Measurements from ENCODE around the gene YPEL2. TPM values are rescaled to one million over a fixed set of nuclear protein-coding genes. Genes with fewer than 3 reads are reported as not detected.

YPEL2 gene
- total and polyA plus RNA-seq, 2 of the 13 experiments (the other 11 are each of a cell fraction or from before 2014, with no cell fraction given), result 8.5 to 21.1 TPM

GRCh38 chr17:59329176-59330052, 2.0 kb upstream of the YPEL2 start (continued):
- TF ChIP-seq SNAPC2 (CRISPR knock-in tag; IDR thresholded peaks at IDR 0.05) (no peak), MED1 (CRISPR knock-in tag; IDR thresholded peaks at IDR 0.05) (peak; percentile 72), XRCC5 (optimal IDR thresholded peaks at IDR 0.05; ENCODE audit: low read length) (peak; percentile 81), CTCF (CRISPR knock-in tag; IDR thresholded peaks at IDR 0.05) (peak; percentile 94), ZNF44 (CRISPR knock-in tag; IDR thresholded peaks at IDR 0.05) (peak; percentile 44; the same call in 1 of the 2 replicates), CBX1 (IDR thresholded peaks at IDR 0.05; ENCODE audit: low read depth) (peak; percentile 38), ZMYM3 (CRISPR knock-in tag; IDR thresholded peaks at IDR 0.05) (peak; percentile 25; the same call in 1 of the 2 replicates), ONECUT2 (CRISPR knock-in tag; IDR thresholded peaks at IDR 0.05) (peak; percentile 23; the same call in 1 of the 2 replicates), SIX4 (CRISPR knock-in tag; IDR thresholded peaks at IDR 0.05) (peak; percentile 43; the same call in 1 of the 2 replicates), ZNF580 (CRISPR knock-in tag; IDR thresholded peaks at IDR 0.05; ENCODE audit: borderline replicate concordance, low read depth) (peak; percentile 19; the same call in 1 of the 2 replicates), ZNF749 (CRISPR knock-in tag; IDR thresholded peaks at IDR 0.05; ENCODE audit: borderline replicate concordance) (peak; percentile 76; the same call in 1 of the 2 replicates), IRF2 (CRISPR knock-in tag; IDR thresholded peaks at IDR 0.05) (peak; percentile 26; the same call in 1 of the 2 replicates), RXRB (CRISPR knock-in tag; IDR thresholded peaks at IDR 0.05; ENCODE audit: borderline replicate concordance) (peak; percentile 81), ZNF207 (IDR thresholded peaks at IDR 0.05; ENCODE audit: borderline replicate concordance) (no peak)
- TF ChIP-seq, protein P1, sequence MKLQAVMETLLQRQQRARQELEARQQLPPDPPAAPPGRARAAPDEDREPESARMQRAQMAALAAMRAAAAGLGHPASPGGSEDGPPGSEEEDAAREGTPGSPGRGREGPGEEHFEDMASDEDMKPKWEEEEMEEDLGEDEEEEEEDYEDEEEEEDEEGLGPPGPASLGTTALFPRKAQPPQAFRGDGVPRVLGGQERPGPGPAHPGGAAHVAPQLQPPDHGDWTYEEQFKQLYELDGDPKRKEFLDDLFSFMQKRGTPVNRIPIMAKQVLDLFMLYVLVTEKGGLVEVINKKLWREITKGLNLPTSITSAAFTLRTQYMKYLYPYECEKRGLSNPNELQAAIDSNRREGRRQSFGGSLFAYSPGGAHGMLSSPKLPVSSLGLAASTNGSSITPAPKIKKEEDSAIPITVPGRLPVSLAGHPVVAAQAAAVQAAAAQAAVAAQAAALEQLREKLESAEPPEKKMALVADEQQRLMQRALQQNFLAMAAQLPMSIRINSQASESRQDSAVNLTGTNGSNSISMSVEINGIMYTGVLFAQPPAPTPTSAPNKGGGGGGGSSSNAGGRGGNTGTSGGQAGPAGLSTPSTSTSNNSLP (IDR thresholded peaks at IDR 0.05; ENCODE audit: low read depth, low read length), result peak; percentile 57
- TF ChIP-seq, protein P2, sequence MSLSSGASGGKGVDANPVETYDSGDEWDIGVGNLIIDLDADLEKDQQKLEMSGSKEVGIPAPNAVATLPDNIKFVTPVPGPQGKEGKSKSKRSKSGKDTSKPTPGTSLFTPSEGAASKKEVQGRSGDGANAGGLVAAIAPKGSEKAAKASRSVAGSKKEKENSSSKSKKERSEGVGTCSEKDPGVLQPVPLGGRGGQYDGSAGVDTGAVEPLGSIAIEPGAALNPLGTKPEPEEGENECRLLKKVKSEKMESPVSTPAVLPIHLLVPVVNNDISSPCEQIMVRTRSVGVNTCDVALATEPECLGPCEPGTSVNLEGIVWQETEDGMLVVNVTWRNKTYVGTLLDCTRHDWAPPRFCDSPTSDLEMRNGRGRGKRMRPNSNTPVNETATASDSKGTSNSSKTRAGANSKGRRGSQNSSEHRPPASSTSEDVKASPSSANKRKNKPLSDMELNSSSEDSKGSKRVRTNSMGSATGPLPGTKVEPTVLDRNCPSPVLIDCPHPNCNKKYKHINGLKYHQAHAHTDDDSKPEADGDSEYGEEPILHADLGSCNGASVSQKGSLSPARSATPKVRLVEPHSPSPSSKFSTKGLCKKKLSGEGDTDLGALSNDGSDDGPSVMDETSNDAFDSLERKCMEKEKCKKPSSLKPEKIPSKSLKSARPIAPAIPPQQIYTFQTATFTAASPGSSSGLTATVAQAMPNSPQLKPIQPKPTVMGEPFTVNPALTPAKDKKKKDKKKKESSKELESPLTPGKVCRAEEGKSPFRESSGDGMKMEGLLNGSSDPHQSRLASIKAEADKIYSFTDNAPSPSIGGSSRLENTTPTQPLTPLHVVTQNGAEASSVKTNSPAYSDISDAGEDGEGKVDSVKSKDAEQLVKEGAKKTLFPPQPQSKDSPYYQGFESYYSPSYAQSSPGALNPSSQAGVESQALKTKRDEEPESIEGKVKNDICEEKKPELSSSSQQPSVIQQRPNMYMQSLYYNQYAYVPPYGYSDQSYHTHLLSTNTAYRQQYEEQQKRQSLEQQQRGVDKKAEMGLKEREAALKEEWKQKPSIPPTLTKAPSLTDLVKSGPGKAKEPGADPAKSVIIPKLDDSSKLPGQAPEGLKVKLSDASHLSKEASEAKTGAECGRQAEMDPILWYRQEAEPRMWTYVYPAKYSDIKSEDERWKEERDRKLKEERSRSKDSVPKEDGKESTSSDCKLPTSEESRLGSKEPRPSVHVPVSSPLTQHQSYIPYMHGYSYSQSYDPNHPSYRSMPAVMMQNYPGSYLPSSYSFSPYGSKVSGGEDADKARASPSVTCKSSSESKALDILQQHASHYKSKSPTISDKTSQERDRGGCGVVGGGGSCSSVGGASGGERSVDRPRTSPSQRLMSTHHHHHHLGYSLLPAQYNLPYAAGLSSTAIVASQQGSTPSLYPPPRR (CRISPR knock-in tag; IDR thresholded peaks at IDR 0.05; ENCODE audit: borderline replicate concordance), result 0 out of 2 replicates have a peak, but pooled peaks have one; percentile 44
- TF ChIP-seq, protein P3, sequence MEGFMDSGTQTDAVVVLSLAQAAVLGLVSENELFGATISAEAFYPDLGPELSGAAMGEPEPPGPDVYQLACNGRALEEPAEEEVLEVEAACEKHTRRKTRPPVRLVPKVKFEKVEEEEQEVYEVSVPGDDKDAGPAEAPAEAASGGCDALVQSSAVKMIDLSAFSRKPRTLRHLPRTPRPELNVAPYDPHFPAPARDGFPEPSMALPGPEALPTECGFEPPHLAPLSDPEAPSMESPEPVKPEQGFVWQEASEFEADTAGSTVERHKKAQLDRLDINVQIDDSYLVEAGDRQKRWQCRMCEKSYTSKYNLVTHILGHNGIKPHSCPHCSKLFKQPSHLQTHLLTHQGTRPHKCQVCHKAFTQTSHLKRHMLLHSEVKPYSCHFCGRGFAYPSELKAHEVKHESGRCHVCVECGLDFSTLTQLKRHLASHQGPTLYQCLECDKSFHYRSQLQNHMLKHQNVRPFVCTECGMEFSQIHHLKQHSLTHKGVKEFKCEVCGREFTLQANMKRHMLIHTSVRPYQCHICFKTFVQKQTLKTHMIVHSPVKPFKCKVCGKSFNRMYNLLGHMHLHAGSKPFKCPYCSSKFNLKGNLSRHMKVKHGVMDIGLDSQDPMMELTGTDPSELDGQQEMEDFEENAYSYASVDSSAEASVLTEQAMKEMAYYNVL (CRISPR knock-in tag; IDR thresholded peaks at IDR 0.05; ENCODE audit: borderline replicate concordance), result peak; percentile 63; the same call in 1 of the 2 replicates
